ENCODE data around the gene CCR8. TPM values are rescaled to one million over a fixed set of nuclear protein-coding genes. Genes with fewer than 3 reads are reported as not detected.

CCR8 gene, protein sequence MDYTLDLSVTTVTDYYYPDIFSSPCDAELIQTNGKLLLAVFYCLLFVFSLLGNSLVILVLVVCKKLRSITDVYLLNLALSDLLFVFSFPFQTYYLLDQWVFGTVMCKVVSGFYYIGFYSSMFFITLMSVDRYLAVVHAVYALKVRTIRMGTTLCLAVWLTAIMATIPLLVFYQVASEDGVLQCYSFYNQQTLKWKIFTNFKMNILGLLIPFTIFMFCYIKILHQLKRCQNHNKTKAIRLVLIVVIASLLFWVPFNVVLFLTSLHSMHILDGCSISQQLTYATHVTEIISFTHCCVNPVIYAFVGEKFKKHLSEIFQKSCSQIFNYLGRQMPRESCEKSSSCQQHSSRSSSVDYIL
- total RNA-seq, result not detected
- long read RNA-seq, result 0 reads

GRCh38 chr3:39329493-39329892 lies at the start of gene CCR8:
Gene CCR8, plus strand, starts transcription at chr3:39329709. Its CDS starts 2,623 bp downstream, at chr3:39332332.
- intact Hi-C loops (cut with DNase I), result no loop called here
- no peak for DNase-seq (ENCODE audit: low spot score)

DNA sequence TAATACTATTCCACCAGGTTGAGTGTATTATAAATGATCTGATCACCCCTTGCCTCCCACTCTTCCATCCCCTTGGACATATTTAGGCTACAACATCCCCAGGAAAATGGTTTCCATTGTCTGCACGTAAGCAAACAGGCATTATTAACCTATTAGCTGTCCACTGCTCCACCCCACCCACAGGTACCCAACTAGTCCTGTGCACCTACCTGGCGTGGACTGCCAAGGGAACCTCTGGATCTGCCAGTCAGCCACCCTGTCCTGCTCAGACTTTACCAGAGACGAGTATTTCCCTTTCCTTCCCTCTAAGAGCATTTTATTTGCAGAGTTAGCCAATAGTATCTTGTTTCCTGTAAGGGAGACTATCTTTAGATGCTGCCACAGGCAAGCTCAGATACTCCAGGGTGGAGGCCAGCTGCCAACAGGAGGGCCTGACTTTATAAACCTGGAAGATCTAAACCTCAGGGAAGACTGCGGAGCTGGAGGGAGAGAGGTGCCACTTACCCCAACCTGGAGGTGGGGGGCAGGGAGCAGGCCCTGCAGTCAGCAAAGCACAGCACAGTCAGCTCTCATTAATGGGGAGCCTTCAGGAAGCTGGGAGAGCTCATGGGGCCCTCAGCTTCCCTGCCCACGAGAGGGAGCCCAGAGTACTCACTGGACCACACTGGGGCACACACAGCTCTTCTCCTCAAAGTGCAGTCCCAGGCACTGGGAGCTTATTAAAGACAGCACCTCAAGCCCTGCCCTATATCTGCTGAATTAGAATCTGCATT lies 49.6 kb upstream of the CCR8 start, which contains the start of gene CX3CR1:
TSS of gene CX3CR1 (minus strand) at position 292 of the 773 bp plus-strand sequence. CDS start 13,527 bp downstream, outside the sequence.
- DNase-seq (ENCODE audit: low spot score), result no peak
- intact Hi-C loops (cut with DNase I), result loop anchor here (2.0 kb wide), 1 partner anchor 69 kb away; no protein-coding TSS in a partner anchor

DNA sequence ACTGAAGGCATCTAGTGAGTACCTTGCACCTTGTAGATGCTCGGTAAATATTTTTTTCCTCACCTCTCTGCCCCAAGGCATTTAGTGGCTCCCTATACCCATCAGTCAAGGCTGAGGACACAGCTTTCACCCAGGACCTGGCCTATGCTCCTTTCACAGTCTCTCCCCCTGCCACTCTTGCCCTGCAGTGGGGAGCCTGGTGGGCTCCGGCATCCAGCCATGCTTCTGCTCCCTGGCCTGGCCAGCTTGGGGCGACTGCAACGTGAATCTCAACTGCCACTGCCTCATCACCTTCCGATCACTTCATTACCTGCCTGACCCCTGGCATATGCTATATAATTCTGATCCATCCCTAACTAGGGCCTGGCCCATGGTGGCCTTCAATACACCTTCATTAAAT lies 48.9 kb upstream of the CCR8 start:
- intact Hi-C loops (cut with DNase I), result loop anchor here (2.0 kb wide), 1 partner anchor 70 kb away; no protein-coding TSS in a partner anchor
- no peak for DNase-seq (ENCODE audit: low spot score)

- intact Hi-C loops (cut with DNase I), result loop anchor here (2.0 kb wide), 1 partner anchor 71 kb away; no protein-coding TSS in a partner anchor
- peak; percentile 86 for DNase-seq (ENCODE audit: low spot score)
These were observed 48.0 kb upstream of the CCR8 start for GRCh38 chr3:39281533-39281932.

- DNase-seq (ENCODE audit: low spot score), result no peak
- intact Hi-C loops (cut with DNase I), result no loop called here
These were observed 47.5 kb upstream of the CCR8 start for GRCh38 chr3:39282057-39282456.

- DNase-seq (ENCODE audit: low spot score), result no peak
- intact Hi-C loops (cut with DNase I), result no loop called here
These were observed 45.0 kb upstream of the CCR8 start for GRCh38 chr3:39284457-39284881.

- no peak for DNase-seq (ENCODE audit: low spot score)
These were observed 44.2 kb upstream of the CCR8 start for GRCh38 chr3:39285332-39285731.

GRCh38 chr3:39286771-39287170 lies 42.7 kb upstream of the CCR8 start:
- intact Hi-C loops (cut with DNase I), result loop anchor here (5.0 kb wide), 1 partner anchor 94 kb away; the partner anchor contains the start of gene XIRP1
- DNase-seq (ENCODE audit: low spot score), result no peak

More at GRCh38 chr3:39285332-39285731, 44.2 kb upstream of the CCR8 start:
- intact Hi-C loops (cut with DNase I), result loop anchor here (5.0 kb wide), 1 partner anchor 93 kb away; the partner anchor contains the start of gene XIRP1

- intact Hi-C loops (cut with DNase I), result loop anchor here (1.0 to 5.0 kb wide), 4 partner anchors 79 to 180 kb away; partner anchors contain the start of genes GORASP1, TTC21A and XIRP1
- no peak for DNase-seq (ENCODE audit: low spot score)
These were observed 42.0 kb upstream of the CCR8 start for GRCh38 chr3:39287216-39288164.

- intact Hi-C loops (cut with DNase I), result loop anchor here (1.0 to 5.0 kb wide), 4 partner anchors 80 to 181 kb away; partner anchors contain the start of genes GORASP1, TTC21A and XIRP1
- peak; percentile 91 for DNase-seq (ENCODE audit: low spot score)
These were observed 41.2 kb upstream of the CCR8 start for GRCh38 chr3:39288300-39288808.

GRCh38 chr3:39289107-39289506 lies 40.4 kb upstream of the CCR8 start:
- DNase-seq (ENCODE audit: low spot score), result no peak
- intact Hi-C loops (cut with DNase I), result loop anchor here (2.0 to 5.0 kb wide), 2 partner anchors 80 to 97 kb away; partner anchors contain the start of gene XIRP1

GRCh38 chr3:39290255-39290654 lies 39.3 kb upstream of the CCR8 start:
- intact Hi-C loops (cut with DNase I), result no loop called here
- DNase-seq (ENCODE audit: low spot score), result no peak

DNA sequence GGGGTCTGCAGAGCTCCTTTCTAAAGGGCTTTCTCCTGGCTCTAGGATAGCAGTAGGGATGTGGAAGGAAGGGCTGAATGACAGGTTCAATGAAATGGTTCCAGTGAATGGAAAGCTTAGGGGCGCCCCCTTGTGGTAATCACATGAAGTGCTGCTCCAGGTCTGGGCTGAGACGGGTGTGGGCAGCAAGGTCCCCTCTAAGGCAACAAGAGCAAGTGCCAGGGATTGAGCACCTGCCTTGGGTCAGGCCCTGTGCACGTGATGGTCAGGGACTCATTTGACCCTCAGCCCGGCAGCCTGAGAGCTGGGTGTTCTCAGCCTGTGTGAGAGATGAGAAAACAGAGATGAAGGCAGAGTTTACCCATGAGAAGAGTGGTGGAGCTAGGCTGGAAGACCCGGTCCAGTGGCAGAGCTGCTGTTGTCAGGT lies 37.6 kb upstream of the CCR8 start:
- intact Hi-C loops (cut with DNase I), result no loop called here
- peak; percentile 82 for DNase-seq (ENCODE audit: low spot score)

DNA sequence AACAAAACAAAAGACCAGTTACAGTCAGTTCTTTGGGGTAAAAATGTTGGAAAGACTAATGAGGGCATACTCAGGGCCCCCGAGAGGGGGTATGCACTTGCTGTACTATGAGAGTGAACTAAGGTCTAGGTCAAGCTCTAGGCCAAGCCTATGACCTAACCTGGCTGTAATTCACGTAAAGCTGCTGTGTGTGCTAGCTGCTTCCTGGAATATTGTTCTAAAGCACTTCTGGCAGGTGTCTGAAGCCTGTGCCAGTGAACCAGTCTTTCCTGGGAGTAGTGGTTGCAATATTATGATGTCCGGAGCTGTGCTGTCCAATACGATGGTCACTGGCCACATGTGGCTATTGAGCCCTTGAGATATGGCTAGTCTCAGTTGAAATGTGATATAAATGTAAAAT lies 36.5 kb upstream of the CCR8 start:
- intact Hi-C loops (cut with DNase I), result no loop called here

DNA sequence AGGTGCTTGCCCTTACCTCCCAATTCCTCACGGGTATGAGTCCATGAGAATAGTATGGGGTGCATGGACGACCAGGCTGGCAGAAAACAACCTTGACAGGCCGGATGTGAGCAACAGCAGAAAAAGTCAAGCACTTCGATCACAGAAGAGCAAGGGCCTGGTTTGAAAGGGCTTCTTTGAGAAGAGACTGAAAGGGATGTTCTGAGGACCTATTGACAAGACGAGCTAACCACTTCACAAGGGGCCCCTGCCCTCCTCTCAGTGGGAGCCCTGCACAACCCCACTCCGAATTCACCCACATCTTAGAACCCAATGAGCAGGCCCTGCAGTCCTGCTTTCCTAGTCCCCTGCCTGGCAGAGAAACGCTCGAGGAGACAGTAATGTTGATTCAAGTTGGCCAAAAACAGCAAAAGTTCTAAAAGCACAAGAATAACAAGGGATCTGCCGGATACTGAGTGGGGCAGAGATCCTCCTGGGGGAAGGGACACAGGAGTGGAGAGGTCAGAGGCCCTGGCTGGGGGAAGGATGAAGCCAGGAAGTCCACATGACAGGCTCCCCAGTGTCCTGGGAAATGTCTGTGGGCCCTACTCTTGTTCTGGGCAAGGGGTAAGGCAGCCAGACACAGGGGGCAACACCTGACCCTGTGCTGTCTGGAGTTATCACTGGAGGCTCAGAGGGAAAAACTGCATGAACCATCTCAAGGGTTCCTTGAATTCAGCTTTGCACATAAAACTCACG lies 34.9 kb upstream of the CCR8 start:
- DNase-seq (ENCODE audit: low spot score), result no peak
- intact Hi-C loops (cut with DNase I), result no loop called here

More for the DNA sequence above, 36.5 kb upstream of the CCR8 start:
- DNase-seq (ENCODE audit: low spot score), result no peak

DNA sequence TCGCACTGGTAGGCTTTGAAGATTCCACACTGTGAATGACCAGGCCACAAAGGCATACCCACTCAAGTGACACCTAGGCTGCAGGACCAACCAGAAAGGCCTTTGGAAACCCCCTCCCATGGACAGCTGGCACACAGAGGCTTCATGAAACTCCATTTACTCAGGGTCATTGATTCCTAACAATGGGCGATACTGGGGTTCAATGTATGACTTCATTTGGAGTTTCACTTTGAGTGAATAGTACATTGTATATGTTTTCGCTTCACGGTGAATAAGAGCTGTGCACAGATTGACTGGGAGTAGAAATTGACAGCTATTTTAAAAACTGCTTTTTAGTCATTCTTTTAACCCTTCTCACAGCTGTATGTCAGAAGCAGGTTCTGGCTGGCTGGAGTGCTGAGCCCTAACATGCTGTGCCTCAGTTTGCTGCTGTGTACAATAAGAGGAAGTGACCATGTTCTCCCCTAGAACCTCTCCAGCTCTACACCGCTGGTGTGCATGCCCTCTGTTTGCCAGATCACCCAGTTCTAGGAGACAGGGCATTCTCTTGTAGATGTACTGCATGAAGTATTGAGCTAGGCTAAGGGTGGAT lies 34.2 kb upstream of the CCR8 start:
- no peak for DNase-seq (ENCODE audit: low spot score)
- intact Hi-C loops (cut with DNase I), result no loop called here

GRCh38 chr3:39296197-39297077 lies 33.1 kb upstream of the CCR8 start:
- intact Hi-C loops (cut with DNase I), result no loop called here

More at GRCh38 chr3:39296197-39297077, 33.1 kb upstream of the CCR8 start:
- DNase-seq (ENCODE audit: low spot score), result no peak
